Omental fat pad (tissue), 4 donors: ENCODE measurements around the gene RNF32. TPM values are rescaled to one million over a fixed set of nuclear protein-coding genes. Genes with fewer than 3 reads are reported as not detected.

ENCODE experiments used
- ATAC-seq: fragments of 150-250 bp; one replicate; pipeline ENCODE4 v1.9.1; 2016; ENCODE audit warnings: mild to moderate bottlenecking, moderate library complexity; ENCODE audit not compliant: low FRiP score
- DNase-seq: peaks from one replicate; pipeline ENCODE4 v3.0.0-alpha.2; 2019; ENCODE audit warnings: low spot score
- CTCF ChIP-seq, 3 donors: fragments of 450-650 bp; IDR thresholded peaks; one replicate each; pipeline ENCODE4 v1.5.1; 2016 to 2017; ENCODE audit warnings: antibody characterized with exemption in 3 of 3, mild to moderate bottlenecking in 3 of 3, moderate library complexity in 2 of 3
- total RNA-seq, 4 donors: library from RNA; depleted of rRNA; stranded (reverse); fragments of >200 nt; gene quantifications; one replicate each; pipeline ENCODE4 v1.1.0, GENCODE V29; 2016

Gene RNF32
- total RNA-seq, 4 donors from 2014 or later = 0.72 to 1.9 TPM; not detected in 2

DNA sequence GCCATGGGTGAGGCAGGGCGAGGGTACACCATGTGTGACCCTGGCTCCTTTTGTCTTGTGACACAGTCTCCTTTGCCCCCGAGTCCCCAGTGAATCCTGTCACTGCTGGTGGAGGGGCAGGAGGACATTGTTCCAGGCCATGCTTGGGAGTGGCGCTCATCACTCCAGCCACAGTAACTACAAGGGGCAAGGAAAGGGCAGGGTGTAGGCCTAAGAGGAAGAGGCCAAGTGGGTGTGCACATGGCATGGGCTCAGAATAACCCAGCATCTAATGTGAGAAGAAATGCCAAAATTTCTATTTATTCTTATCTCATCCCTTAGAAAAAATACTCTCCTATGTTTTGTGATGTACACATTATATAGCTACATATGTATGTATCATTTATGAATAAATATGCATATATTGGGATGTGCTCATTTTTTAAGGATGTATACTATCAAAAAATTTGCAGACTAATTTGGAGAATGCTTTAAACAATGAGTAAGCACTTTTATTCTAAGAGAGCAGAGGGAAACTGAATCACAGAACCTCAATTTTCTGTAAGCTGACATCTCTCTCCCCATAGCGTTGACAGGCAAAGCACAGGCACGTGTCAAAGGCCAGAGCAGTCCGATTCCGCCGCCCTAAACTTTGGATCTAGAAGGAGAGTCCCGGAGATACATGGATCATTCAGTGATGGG lies 36.9 kb downstream of the RNF32 start:
- ATAC-seq (no peak), DNase-seq (no peak)
- TF ChIP-seq CTCF (IDR thresholded peaks at IDR 0.05) = no peak

GRCh38 chr7:156680281-156680680 lies 39.7 kb downstream of the RNF32 start:
- TF ChIP-seq CTCF (IDR thresholded peaks at IDR 0.05) = no peak
- no peak for DNase-seq
- ATAC-seq = no peak

DNA sequence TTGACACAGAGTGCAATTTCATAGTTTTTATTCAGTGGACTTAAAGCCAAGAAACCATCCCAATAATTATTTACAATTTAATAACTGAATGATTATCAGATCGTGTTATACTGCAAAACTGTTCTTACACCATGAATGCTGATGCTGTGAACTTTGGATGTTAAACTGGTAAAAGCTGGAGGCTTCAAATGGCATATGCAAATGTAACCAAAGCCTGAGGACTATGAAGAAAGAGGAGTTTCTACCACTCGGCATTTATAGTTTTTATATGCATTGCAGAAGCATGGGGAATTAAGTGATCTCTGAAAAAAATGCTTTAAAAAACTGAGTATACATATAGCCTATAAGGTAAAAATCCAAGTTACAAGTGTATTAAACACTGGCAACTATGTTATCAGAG lies 42.4 kb downstream of the RNF32 start:
- DNase-seq = no peak
- no peak for ATAC-seq
- TF ChIP-seq CTCF (IDR thresholded peaks at IDR 0.05) = no peak

DNA sequence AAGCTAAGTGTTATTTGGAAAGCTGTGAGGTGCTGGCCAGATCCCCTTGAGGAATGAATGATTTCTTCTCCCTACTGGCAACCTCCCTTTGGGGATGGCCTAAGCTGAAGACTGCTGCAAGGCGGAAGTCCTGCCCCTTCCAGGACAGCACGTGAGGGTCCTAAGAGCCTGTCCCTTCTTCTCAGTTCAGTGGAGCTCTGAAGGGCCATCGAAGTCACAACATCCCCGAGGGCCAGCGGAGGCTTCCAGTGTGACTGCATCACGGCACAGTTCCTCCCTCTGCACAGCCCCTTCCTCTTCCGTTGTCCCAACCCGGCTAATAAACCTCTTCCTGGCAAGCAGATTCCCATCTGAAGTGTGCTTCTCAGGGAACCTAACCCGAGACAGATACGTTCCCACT lies 43.7 kb downstream of the RNF32 start:
- ATAC-seq = no peak

GRCh38 chr7:156684661-156685060 lies 44.1 kb downstream of the RNF32 start:
- ATAC-seq (no peak), DNase-seq (no peak)
- no peak for TF ChIP-seq CTCF (IDR thresholded peaks at IDR 0.05)

More for the DNA sequence above, 43.7 kb downstream of the RNF32 start:
- no peak for TF ChIP-seq CTCF (IDR thresholded peaks at IDR 0.05)
- no peak for DNase-seq

DNA sequence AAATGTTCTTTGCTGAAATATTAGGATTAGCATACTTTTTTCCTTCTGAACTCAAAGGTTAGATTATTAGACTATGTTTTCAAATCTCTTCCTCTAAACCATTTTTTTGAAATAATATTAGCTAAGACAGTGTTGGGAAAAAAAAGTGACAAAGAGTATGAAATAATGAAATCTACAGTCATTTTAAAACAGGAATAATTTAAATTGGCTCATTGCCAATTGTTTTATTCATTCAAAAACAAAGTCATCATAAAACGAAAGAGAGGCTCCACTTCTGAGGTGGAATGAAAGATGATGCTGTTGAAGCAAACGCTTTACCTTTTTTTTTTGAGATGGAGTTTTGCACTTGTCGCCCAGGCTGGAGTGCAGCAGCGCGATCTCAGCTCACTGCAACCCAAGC lies 51.2 kb downstream of the RNF32 start:
- TF ChIP-seq CTCF (IDR thresholded peaks at IDR 0.05) = no peak
- DNase-seq (no peak), ATAC-seq (no peak)

DNA sequence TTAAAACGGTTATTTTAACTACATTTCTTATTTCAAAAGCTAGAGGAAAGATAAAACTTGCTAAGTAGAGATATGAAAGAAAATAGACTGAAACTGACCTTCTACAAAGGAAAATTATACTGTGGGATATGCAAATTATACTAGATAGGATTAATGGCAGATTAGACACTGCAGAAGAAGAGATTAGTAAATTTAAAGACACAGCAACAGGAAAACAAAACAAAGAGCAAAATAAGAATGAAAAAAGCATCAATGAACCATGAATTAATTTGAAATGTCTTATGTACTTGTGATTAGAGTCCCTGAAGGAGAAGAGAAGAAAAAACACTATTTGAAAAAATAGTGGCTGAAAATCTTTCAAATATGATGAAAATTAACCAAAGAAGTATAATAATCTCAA lies 52.3 kb downstream of the RNF32 start:
- no peak for ATAC-seq
- no peak for DNase-seq
- TF ChIP-seq CTCF (IDR thresholded peaks at IDR 0.05) = no peak
